Liver (tissue), 9 donors: ENCODE data around the gene ACP7. TPM values are rescaled to one million over a fixed set of nuclear protein-coding genes. Genes with fewer than 3 reads are reported as not detected.

Source experiments
- DNase-seq: peaks from one replicate; pipeline ENCODE4 v3.0.0-alpha.2; 2017; ENCODE audit warnings: low spot score
- H3K27ac ChIP-seq, 2 donors: one replicate each; pipeline ENCODE4 v1.7.0; 2013; ENCODE audit warnings: inconsistent platforms in 2 of 2, low read length in 2 of 2, control low read depth in 1 of 2, low read depth in 1 of 2, mild to moderate bottlenecking in 1 of 2
- H3K27me3 ChIP-seq, 4 donors: one replicate each; pipeline versions ENCODE4 v1.6.1 to v1.7.0; 2013; ENCODE audit warnings: low read length in 3 of 4, inconsistent platforms in 1 of 4, mild to moderate bottlenecking in 1 of 4, moderate library complexity in 1 of 4; ENCODE audit not compliant: control insufficient read depth in 4 of 4, insufficient read depth in 4 of 4
- H3K36me3 ChIP-seq, 4 donors: one replicate each; pipeline versions ENCODE4 v1.6.1 to v1.7.0; 2013; ENCODE audit warnings: low read length in 3 of 4, mild to moderate bottlenecking in 3 of 4, low read depth in 1 of 4, moderate library complexity in 1 of 4; ENCODE audit not compliant: control insufficient read depth in 4 of 4, insufficient read depth in 3 of 4
- H3K4me1 ChIP-seq, 4 donors: one replicate each; pipeline versions ENCODE4 v1.6.1 to v1.7.0; 2013; ENCODE audit warnings: low read length in 3 of 4, mild to moderate bottlenecking in 3 of 4, moderate library complexity in 1 of 4; ENCODE audit not compliant: control insufficient read depth in 4 of 4, insufficient read depth in 4 of 4
- H3K4me3 ChIP-seq, 3 donors: one replicate each; pipeline versions ENCODE4 v1.6.1 to v1.7.0; 2013; ENCODE audit warnings: low read length in 3 of 3, control low read depth in 1 of 3, low read depth in 1 of 3, mild to moderate bottlenecking in 1 of 3
- H3K9ac ChIP-seq, 2 donors: one replicate each; pipeline ENCODE4 v1.7.0; 2013; ENCODE audit warnings: low read length in 2 of 2, mild to moderate bottlenecking in 2 of 2, moderate library complexity in 2 of 2, control low read depth in 1 of 2, low read depth in 1 of 2
- H3K9me3 ChIP-seq, 4 donors: one replicate each; pipeline versions ENCODE4 v1.6.1 to v1.7.0; 2013; ENCODE audit warnings: low read length in 3 of 4; ENCODE audit not compliant: control insufficient read depth in 4 of 4
- ATF3 ChIP-seq: IDR thresholded peaks from 2 replicates; pipeline ENCODE4 v1.6.1; 2016; ENCODE audit warnings: antibody characterized with exemption
- CTCF ChIP-seq: fragments of 150-350 bp; IDR thresholded peaks from 2 replicates; pipeline ENCODE4 v1.5.1; 2017; ENCODE audit warnings: improper control_type of control experiment, low read depth, low read length; ENCODE audit not compliant: missing input control
- EGR1 ChIP-seq, 2 donors: IDR thresholded peaks; 2 replicates each; pipeline ENCODE4 v1.6.1; 2016 to 2018; ENCODE audit warnings: antibody characterized with exemption in 2 of 2, low read depth in 2 of 2
- FOXA1 ChIP-seq: IDR thresholded peaks from 2 replicates; pipeline ENCODE4 v1.6.1; 2016; ENCODE audit warnings: antibody characterized with exemption
- FOXA2 ChIP-seq: IDR thresholded peaks from 2 replicates; pipeline ENCODE4 v1.6.1; 2016; ENCODE audit warnings: antibody characterized with exemption
- GABPA ChIP-seq, 2 donors: IDR thresholded peaks in 1 of 2; conservative IDR thresholded peaks in 1 of 2; 2 replicates each; pipeline ENCODE4 v1.6.1; 2016; ENCODE audit warnings: antibody characterized with exemption in 2 of 2, mild to moderate bottlenecking in 1 of 2, moderate library complexity in 1 of 2
- HNF4A ChIP-seq, 2 donors: conservative IDR thresholded peaks; 2 replicates each; pipeline ENCODE4 v1.6.1; 2016; ENCODE audit warnings: antibody characterized with exemption in 2 of 2, mild to moderate bottlenecking in 2 of 2
- HNF4G ChIP-seq: IDR thresholded peaks from 2 replicates; pipeline ENCODE4 v1.6.1; 2016; ENCODE audit warnings: antibody characterized with exemption
- JUND ChIP-seq, 2 donors: IDR thresholded peaks; 2 replicates each; pipeline ENCODE4 v1.6.1; 2016; ENCODE audit warnings: antibody characterized with exemption in 2 of 2
- MAX ChIP-seq: IDR thresholded peaks from 2 replicates; pipeline ENCODE4 v1.6.1; 2016; ENCODE audit warnings: antibody characterized with exemption
- NR2F2 ChIP-seq: IDR thresholded peaks from 2 replicates; pipeline ENCODE4 v1.6.1; 2016; ENCODE audit warnings: antibody characterized with exemption
- REST ChIP-seq: IDR thresholded peaks from 2 replicates; pipeline ENCODE4 v1.6.1; 2016; ENCODE audit warnings: antibody characterized with exemption, mild to moderate bottlenecking
- RXRA ChIP-seq, 2 donors: IDR thresholded peaks; 2 replicates each; pipeline ENCODE4 v1.6.1; 2017 to 2018; ENCODE audit warnings: antibody characterized with exemption in 2 of 2, mild to moderate bottlenecking in 1 of 2
- SP1 ChIP-seq: IDR thresholded peaks from 2 replicates; pipeline ENCODE4 v1.6.1; 2018; ENCODE audit warnings: antibody characterized with exemption, mild to moderate bottlenecking
- TAF1 ChIP-seq: conservative IDR thresholded peaks from 2 replicates; pipeline ENCODE4 v1.6.1; 2016; ENCODE audit warnings: antibody characterized with exemption, mild to moderate bottlenecking
- YY1 ChIP-seq: IDR thresholded peaks from 2 replicates; pipeline ENCODE4 v1.6.1; 2016; ENCODE audit warnings: antibody characterized with exemption, mild to moderate bottlenecking
- ZBTB33 ChIP-seq: IDR thresholded peaks from 2 replicates; pipeline ENCODE4 v1.6.1; 2016; ENCODE audit warnings: antibody characterized with exemption
- WGBS: extraction: QIAGEN DNeasy Blood & Tissue Kit; methylation state at CpG from one replicate; pipeline ENCODE4 v1.1.7; 2013; 5-methylcytosine and 5-hydroxymethylcytosine counted together
- polyA plus RNA-seq, 2 donors: library from polyadenylated mRNA; stranded (reverse) in 1 of 2; unstranded in 1 of 2; fragments of 200-250 nt in 1 of 2; fragments of >200 nt in 1 of 2; fragmentation: Nextera tagmentation in 1 of 2; extraction: Ambion mirVana in 1 of 2; gene quantifications; one replicate each; pipeline versions ENCODE4 v1.2.1 to v1.2.3, GENCODE V29; 2013 to 2015
- total RNA-seq, 2 donors: library from RNA; depleted of rRNA; stranded (reverse); fragments of >200 nt; gene quantifications; one replicate each; pipeline ENCODE4 v1.2.3, GENCODE V29; 2014
- donor health status: healthy.
- donor health status: healthy.
- donor health status: healthy.
- donor health status: healthy.
- donor health status: healthy.

ACP7 gene
- total and polyA plus RNA-seq, 4 donors: 0.05 TPM; not detected in 3

- DNase-seq: no peak
- H3K27ac ChIP-seq: no peak overlapping the region
- WGBS: 89% methylated on average over 22 of the region's 22 CpGs
- peaks cover 17 to 60% (median 49%) of the 10 kb centered on the region in 4 donors for H3K4me1 ChIP-seq
- no peak overlapping the region for H3K4me3 ChIP-seq
- no peaks in the 10 kb centered on the region for H3K36me3 ChIP-seq
- no peak overlapping the region for H3K9ac ChIP-seq
- H3K27me3 ChIP-seq: no peaks in the 10 kb centered on the region
- no peaks in the 10 kb centered on the region for H3K9me3 ChIP-seq
- TF ChIP-seq SP1: no peak
- no peak for TF ChIP-seq YY1
- TF ChIP-seq MAX: no peak
- no peak for TF ChIP-seq ZBTB33
- TF ChIP-seq FOXA1: no peak
- no peak for TF ChIP-seq TAF1
- TF ChIP-seq ATF3: no peak
- TF ChIP-seq JUND (IDR thresholded peaks at IDR 0.05): no peak
- TF ChIP-seq RXRA (IDR thresholded peaks at IDR 0.05): no peak
- TF ChIP-seq FOXA2: no peak
- no peak for TF ChIP-seq REST
- no peak for TF ChIP-seq HNF4G
- no peak for TF ChIP-seq GABPA (IDR thresholded peaks at IDR 0.05 in 1 of 2, conservative IDR thresholded peaks at IDR 0.05 in 1 of 2)
- TF ChIP-seq HNF4A (conservative IDR thresholded peaks at IDR 0.05): no peak
- no peak for TF ChIP-seq CTCF
- TF ChIP-seq NR2F2: no peak
- TF ChIP-seq EGR1 (IDR thresholded peaks at IDR 0.05; ENCODE audit: low read depth in 2 of 2): no peak
Observed at GRCh38 chr19:39130337-39131254, 46.4 kb downstream of the ACP7 start.
